Endothelial cell (in vitro differentiated cells): ENCODE results near the gene RAB2B. TPM values are rescaled to one million over a fixed set of nuclear protein-coding genes. Genes with fewer than 3 reads are reported as not detected.

Experiments used
- DNase-seq: peaks from one replicate; pipeline ENCODE4 v3.0.0; 2021; ENCODE audit warnings: low spot score
- H3K27ac Mint-ChIP-seq: one replicate; pipeline ENCODE4 v1.8.0; 2021; ENCODE audit warnings: mixed read lengths, inconsistent platforms; ENCODE audit not compliant: unreplicated experiment
- H3K27me3 Mint-ChIP-seq: one replicate; pipeline ENCODE4 v1.8.0; 2021; ENCODE audit warnings: mild to moderate bottlenecking, moderate library complexity, mixed read lengths, inconsistent platforms; ENCODE audit not compliant: unreplicated experiment
- H3K36me3 Mint-ChIP-seq: one replicate; pipeline ENCODE4 v1.8.0; 2021; ENCODE audit warnings: mild to moderate bottlenecking, low read depth, mixed read lengths, inconsistent platforms; ENCODE audit not compliant: unreplicated experiment
- H3K4me1 Mint-ChIP-seq: one replicate; pipeline ENCODE4 v1.8.0; 2021; ENCODE audit warnings: mild to moderate bottlenecking, mixed read lengths, inconsistent platforms; ENCODE audit not compliant: unreplicated experiment
- H3K4me3 Mint-ChIP-seq: one replicate; pipeline ENCODE4 v1.8.0; 2021; ENCODE audit warnings: mild to moderate bottlenecking, mixed read lengths, inconsistent platforms; ENCODE audit not compliant: unreplicated experiment
- H3K9me3 Mint-ChIP-seq: one replicate; pipeline ENCODE4 v1.8.0; 2021; ENCODE audit warnings: mixed read lengths, inconsistent platforms; ENCODE audit not compliant: unreplicated experiment
- CTCF ChIP-seq: fragments of 200-600 bp; sonication (generic); IDR thresholded peaks from one replicate; pipeline ENCODE4 v1.5.0; 2021; ENCODE audit warnings: antibody characterized with exemption; ENCODE audit not compliant: unreplicated experiment
- long read RNA-seq: library from polyadenylated mRNA; unstranded; transcript quantifications from one replicate; pipeline ENCODE4 v2.0.0, GENCODE V29; 2020; ENCODE audit not compliant: unreplicated experiment
- total RNA-seq: library from RNA; stranded (reverse); fragmentation: NEBNext Ultra II Directional; extraction: Animal tissue kit (Norgen Biotek cat#: 25700); gene quantifications from one replicate; pipeline ENCODE4 v1.2.1, GENCODE V29; 2021; ENCODE audit not compliant: unreplicated experiment

Gene RAB2B
- 25.0 TPM for total RNA-seq
- long read RNA-seq, partial matches to known transcripts: 0 of 1 reads
- long read RNA-seq, other reads (novel, unspliced or antisense): 1 of 1 reads

- Mint-ChIP-seq H3K9me3 (no peaks in the 10 kb centered on the region), H3K36me3 (peaks cover 17% of the 10 kb centered on the region), H3K4me3 (peak within 1 kb of the TSS; percentile 100), H3K4me1 (peaks cover 17% of the 10 kb centered on the region), H3K27me3 (peaks cover 5% of the 10 kb centered on the region), H3K27ac (peak within 1 kb of the TSS; percentile 100)
- TF ChIP-seq CTCF: peak; percentile 69
- DNase-seq: peak; percentile 95
Measured at GRCh38 chr14:21476925-21477681, at the start of gene RAB2B, which contains the start of gene TOX4. RAB2B (minus strand) TSS chr14:21476959; CDS start chr14:21476872, 87 bp downstream. TOX4 (plus strand) TSS chr14:21477195; CDS start chr14:21477279, 84 bp downstream.

GRCh38 chr14:21525962-21526671 is 49.4 kb upstream of the RAB2B start, which contains the start of gene SALL2:
SALL2 (minus strand) TSS chr14:21526346; CDS start chr14:21526127, 219 bp downstream.
- Mint-ChIP-seq H3K9me3 (no peaks in the 10 kb centered on the region), H3K27ac (peak within 1 kb of the TSS; percentile 97), H3K4me1 (peaks cover 23% of the 10 kb centered on the region), H3K27me3 (peaks cover 2% of the 10 kb centered on the region), H3K36me3 (peaks cover 22% of the 10 kb centered on the region), H3K4me3 (peak within 1 kb of the TSS; percentile 95)
- TF ChIP-seq CTCF: no peak
- peak; percentile 73 for DNase-seq

GRCh38 chr14:21525571-21525961 is 48.8 kb upstream of the RAB2B start:
- Mint-ChIP-seq H3K27me3 (peaks cover 2% of the 10 kb centered on the region), H3K36me3 (peaks cover 22% of the 10 kb centered on the region), H3K4me3 (peak overlapping the region; percentile 95), H3K4me1 (peaks cover 23% of the 10 kb centered on the region), H3K9me3 (no peaks in the 10 kb centered on the region), H3K27ac (peak overlapping the region; percentile 93)
- TF ChIP-seq CTCF: no peak
- no peak for DNase-seq

GRCh38 chr14:21524575-21525490 is 48.1 kb upstream of the RAB2B start:
- Mint-ChIP-seq H3K9me3 (no peaks in the 10 kb centered on the region), H3K27me3 (peaks cover 2% of the 10 kb centered on the region), H3K4me1 (peaks cover 23% of the 10 kb centered on the region), H3K4me3 (peak overlapping the region; percentile 95), H3K36me3 (peaks cover 22% of the 10 kb centered on the region), H3K27ac (peak overlapping the region; percentile 93)
- no peak for TF ChIP-seq CTCF
- DNase-seq: no peak
